ENCODE data around the gene PRR22. TPM values are rescaled to one million over a fixed set of nuclear protein-coding genes. Genes with fewer than 3 reads are reported as not detected.
A peak's percentile ranks its signal among the peaks of the same experiment; 100 is the strongest.
"Not testable (repeated sequence)": the region's sequence is repeated elsewhere in the genome, so short reads cannot be mapped to it uniquely, and the experiment has no call there.

The PRR22 gene
- total RNA-seq, 1 experiment from 2014 or later = 0.47 TPM

- DNase-seq (ENCODE audit: low read depth) = no peak
- in situ Hi-C loops (cut with HindIII; ENCODE audit: low pct_unique_long_range_greater_than_20kb, low sequenced_read_pairs) = no loop called here
These were observed 8.8 kb downstream of the PRR22 start for GRCh38 chr19:5775668-5776309.

- no peak for DNase-seq (ENCODE audit: low read depth)
- in situ Hi-C loops (cut with HindIII; ENCODE audit: low pct_unique_long_range_greater_than_20kb, low sequenced_read_pairs) = no loop called here
These were observed 9.6 kb downstream of the PRR22 start for GRCh38 chr19:5774921-5775320.

GRCh38 chr19:5773276-5773675, 11.3 kb downstream of the PRR22 start:
- in situ Hi-C loops (cut with HindIII; ENCODE audit: low pct_unique_long_range_greater_than_20kb, low sequenced_read_pairs) = no loop called here
- DNase-seq (ENCODE audit: low read depth) = no peak

GRCh38 chr19:5772416-5772815, 12.1 kb downstream of the PRR22 start:
- in situ Hi-C loops (cut with HindIII; ENCODE audit: low pct_unique_long_range_greater_than_20kb, low sequenced_read_pairs) = no loop called here

GRCh38 chr19:5767949-5768348, 16.6 kb downstream of the PRR22 start:
- DNase-seq (ENCODE audit: low read depth) = peak; percentile 38
- in situ Hi-C loops (cut with HindIII; ENCODE audit: low pct_unique_long_range_greater_than_20kb, low sequenced_read_pairs) = no loop called here

More at GRCh38 chr19:5772416-5772815, 12.1 kb downstream of the PRR22 start:
- no peak for DNase-seq (ENCODE audit: low read depth)

- no peak for DNase-seq (ENCODE audit: low read depth)
- in situ Hi-C loops (cut with HindIII; ENCODE audit: low pct_unique_long_range_greater_than_20kb, low sequenced_read_pairs) = no loop called here
These were observed 19.3 kb downstream of the PRR22 start for GRCh38 chr19:5765220-5765619.

GRCh38 chr19:5762608-5763217, 21.8 kb downstream of the PRR22 start:
- DNase-seq (ENCODE audit: low read depth) = no peak
- in situ Hi-C loops (cut with HindIII; ENCODE audit: low pct_unique_long_range_greater_than_20kb, low sequenced_read_pairs) = no loop called here

GRCh38 chr19:5753743-5754142, 30.8 kb downstream of the PRR22 start:
- DNase-seq (ENCODE audit: low read depth) = no peak
- in situ Hi-C loops (cut with HindIII; ENCODE audit: low pct_unique_long_range_greater_than_20kb, low sequenced_read_pairs) = no loop called here

GRCh38 chr19:5751709-5752108, 32.8 kb downstream of the PRR22 start:
- in situ Hi-C loops (cut with HindIII; ENCODE audit: low pct_unique_long_range_greater_than_20kb, low sequenced_read_pairs) = no loop called here
- no peak for DNase-seq (ENCODE audit: low read depth)

- DNase-seq (ENCODE audit: low read depth) = no peak
- in situ Hi-C loops (cut with HindIII; ENCODE audit: low pct_unique_long_range_greater_than_20kb, low sequenced_read_pairs) = no loop called here
These were observed 35.0 kb downstream of the PRR22 start for GRCh38 chr19:5749505-5749904.

GRCh38 chr19:5748920-5749319, 35.6 kb downstream of the PRR22 start:
- in situ Hi-C loops (cut with HindIII; ENCODE audit: low pct_unique_long_range_greater_than_20kb, low sequenced_read_pairs) = not testable (repeated sequence)

GRCh38 chr19:5744999-5745398, 39.5 kb downstream of the PRR22 start:
- in situ Hi-C loops (cut with HindIII; ENCODE audit: low pct_unique_long_range_greater_than_20kb, low sequenced_read_pairs); DNase-seq (ENCODE audit: low read depth): not testable (repeated sequence)

More at GRCh38 chr19:5748920-5749319, 35.6 kb downstream of the PRR22 start:
- DNase-seq (ENCODE audit: low read depth) = not testable (repeated sequence)

GRCh38 chr19:5743630-5744029, 40.9 kb downstream of the PRR22 start:
- in situ Hi-C loops (cut with HindIII; ENCODE audit: low pct_unique_long_range_greater_than_20kb, low sequenced_read_pairs) = no loop called here
- no peak for DNase-seq (ENCODE audit: low read depth)

GRCh38 chr19:5742051-5742450, 42.5 kb downstream of the PRR22 start:
- DNase-seq (ENCODE audit: low read depth) = no peak
- in situ Hi-C loops (cut with HindIII; ENCODE audit: low pct_unique_long_range_greater_than_20kb, low sequenced_read_pairs) = no loop called here

GRCh38 chr19:5738423-5738822, 46.1 kb downstream of the PRR22 start:
- in situ Hi-C loops (cut with HindIII; ENCODE audit: low pct_unique_long_range_greater_than_20kb, low sequenced_read_pairs) = no loop called here
- peak; percentile 41 for DNase-seq (ENCODE audit: low read depth)

GRCh38 chr19:5733172-5733571, 51.4 kb downstream of the PRR22 start:
- in situ Hi-C loops (cut with HindIII; ENCODE audit: low pct_unique_long_range_greater_than_20kb, low sequenced_read_pairs); DNase-seq (ENCODE audit: low read depth): not testable (repeated sequence)
